Upper lobe of right lung (tissue), 1 donor: Measurements from ENCODE around the gene CEP250. TPM values are rescaled to one million over a fixed set of nuclear protein-coding genes. Genes with fewer than 3 reads are reported as not detected.
"Not testable (repeated sequence)": the region's sequence is repeated elsewhere in the genome, so short reads cannot be mapped to it uniquely, and the experiment has no call there.

ENCODE experiments used
- ATAC-seq: fragments of 200-7000 bp; cut with Tn5 transposase; one replicate; pipeline ENCODE4 v1.9.1; 2020; ENCODE audit warnings: mild to moderate bottlenecking, moderate library complexity
- DNase-seq: peaks from one replicate; pipeline ENCODE4 v3.0.0-alpha.2; 2020
- H3K27ac ChIP-seq: fragments of 200-600 bp; one replicate; pipeline ENCODE4 v1.8.0; 2022
- H3K27me3 ChIP-seq: fragments of 200-600 bp; one replicate; pipeline ENCODE4 v1.8.0; 2022; ENCODE audit warnings: mild to moderate bottlenecking
- H3K36me3 ChIP-seq: fragments of 200-600 bp; one replicate; pipeline ENCODE4 v1.8.0; 2022
- H3K4me1 ChIP-seq: fragments of 200-600 bp; one replicate; pipeline ENCODE4 v1.8.0; 2022
- H3K4me3 ChIP-seq: fragments of 200-600 bp; one replicate; pipeline ENCODE4 v1.8.0; 2022; ENCODE audit warnings: mild to moderate bottlenecking
- H3K9me3 ChIP-seq: fragments of 200-600 bp; one replicate; pipeline ENCODE4 v1.8.0; 2022
- intact Hi-C: fragments of 100-400 bp; cut with DNase I; formaldehyde crosslinking; loops from one replicate; pipeline ENCODE4 v1.11.0; 2022
- total RNA-seq: library from RNA; stranded (reverse); fragmentation: NEBNext Ultra II Directional; extraction: Animal tissue kit (Norgen Biotek cat#: 25700); gene quantifications from one replicate; pipeline ENCODE4 v1.2.1, GENCODE V29; 2021
- TF ChIP-seq, protein P1 (sequence below): fragments of 200-600 bp; IDR thresholded peaks from one replicate; pipeline ENCODE4 v1.8.0; 2022; ENCODE audit warnings: antibody characterized with exemption
- donor health status: DM: no; HTN: yes; CAD: no; lungs with severe emphysema.

Gene CEP250
- total RNA-seq, 1 donor from 2014 or later = 21.7 TPM

DNA sequence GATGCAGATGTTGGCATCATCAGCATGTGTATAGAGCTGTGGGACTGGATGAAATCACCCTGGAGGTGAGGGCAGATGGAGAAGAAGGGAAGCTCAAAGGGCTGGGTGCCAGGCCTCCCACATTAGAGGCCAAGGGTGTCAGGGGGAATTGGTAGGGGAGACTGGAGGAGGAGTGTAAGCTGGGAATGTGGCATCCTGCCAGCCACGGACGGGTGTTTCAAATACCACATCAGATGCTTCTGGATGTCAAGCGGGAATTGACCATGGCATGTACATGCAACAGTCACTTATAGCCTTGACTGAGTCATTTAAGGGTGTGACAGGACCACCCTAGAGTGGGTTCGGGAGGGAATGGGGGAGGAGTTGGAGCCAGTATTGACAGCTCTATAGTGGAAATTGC lies 96.1 kb downstream of the CEP250 start:
- Histone ChIP-seq H3K4me1 (no peaks in the 10 kb centered on the region), H3K4me3 (no peak overlapping the region), H3K9me3 (no peaks in the 10 kb centered on the region), H3K36me3 (peaks cover 84% of the 10 kb centered on the region), H3K27me3 (no peaks in the 10 kb centered on the region), H3K27ac (no peak overlapping the region)
- TF ChIP-seq, protein P1, sequence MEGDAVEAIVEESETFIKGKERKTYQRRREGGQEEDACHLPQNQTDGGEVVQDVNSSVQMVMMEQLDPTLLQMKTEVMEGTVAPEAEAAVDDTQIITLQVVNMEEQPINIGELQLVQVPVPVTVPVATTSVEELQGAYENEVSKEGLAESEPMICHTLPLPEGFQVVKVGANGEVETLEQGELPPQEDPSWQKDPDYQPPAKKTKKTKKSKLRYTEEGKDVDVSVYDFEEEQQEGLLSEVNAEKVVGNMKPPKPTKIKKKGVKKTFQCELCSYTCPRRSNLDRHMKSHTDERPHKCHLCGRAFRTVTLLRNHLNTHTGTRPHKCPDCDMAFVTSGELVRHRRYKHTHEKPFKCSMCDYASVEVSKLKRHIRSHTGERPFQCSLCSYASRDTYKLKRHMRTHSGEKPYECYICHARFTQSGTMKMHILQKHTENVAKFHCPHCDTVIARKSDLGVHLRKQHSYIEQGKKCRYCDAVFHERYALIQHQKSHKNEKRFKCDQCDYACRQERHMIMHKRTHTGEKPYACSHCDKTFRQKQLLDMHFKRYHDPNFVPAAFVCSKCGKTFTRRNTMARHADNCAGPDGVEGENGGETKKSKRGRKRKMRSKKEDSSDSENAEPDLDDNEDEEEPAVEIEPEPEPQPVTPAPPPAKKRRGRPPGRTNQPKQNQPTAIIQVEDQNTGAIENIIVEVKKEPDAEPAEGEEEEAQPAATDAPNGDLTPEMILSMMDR = no peak
- DNase-seq (no peak), ATAC-seq (no peak)
- intact Hi-C loops = no loop called here

DNA sequence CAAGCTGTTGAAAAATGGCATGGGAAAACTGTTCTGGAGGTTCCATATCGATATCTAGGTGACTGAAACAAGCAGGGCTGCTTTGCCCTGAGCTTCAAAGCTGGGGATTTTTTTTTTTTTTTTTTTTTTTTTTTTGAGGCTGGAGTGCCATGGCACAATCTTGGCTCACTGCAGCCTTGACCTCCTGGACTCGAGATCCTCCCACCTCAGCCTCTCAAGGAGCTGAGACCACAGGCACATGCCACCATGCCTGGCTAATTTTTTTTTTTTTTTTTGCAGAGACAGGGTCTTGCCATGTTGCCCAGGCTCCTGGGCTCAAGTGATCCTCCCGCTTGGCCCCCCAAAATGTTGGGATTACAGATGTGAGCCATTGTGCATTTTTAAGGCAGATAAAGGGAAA lies 97.5 kb downstream of the CEP250 start:
- Histone ChIP-seq H3K9me3 (no peaks in the 10 kb centered on the region), H3K27me3 (no peaks in the 10 kb centered on the region), H3K4me1 (no peaks in the 10 kb centered on the region), H3K4me3 (no peak overlapping the region), H3K27ac (no peak overlapping the region), H3K36me3 (peaks cover 88% of the 10 kb centered on the region)
- no peak for ATAC-seq
- TF ChIP-seq, protein P1 = no peak
- no peak for DNase-seq
- intact Hi-C loops = no loop called here

- H3K27me3 ChIP-seq, intact Hi-C loops, ATAC-seq, H3K27ac ChIP-seq, H3K4me1 ChIP-seq, H3K9me3 ChIP-seq, H3K4me3 ChIP-seq, DNase-seq: not testable (repeated sequence)
- H3K36me3 ChIP-seq = peaks cover 63% of the 10 kb centered on the region
These were observed 100.1 kb downstream of the CEP250 start for GRCh38 chr20:35555461-35555860.

- ATAC-seq = no peak
- H3K4me3 ChIP-seq = no peak overlapping the region
- TF ChIP-seq, protein P1 = no peak
- no peaks in the 10 kb centered on the region for H3K27me3 ChIP-seq
- no peaks in the 10 kb centered on the region for H3K9me3 ChIP-seq
- H3K4me1 ChIP-seq = no peaks in the 10 kb centered on the region
- DNase-seq = peak; percentile 40
- intact Hi-C loops = no loop called here
- H3K27ac ChIP-seq = no peak overlapping the region
- H3K36me3 ChIP-seq = peaks cover 57% of the 10 kb centered on the region
These were observed 100.7 kb downstream of the CEP250 start for GRCh38 chr20:35555951-35556645.

- H3K4me3 ChIP-seq = no peak overlapping the region
- H3K9me3 ChIP-seq = no peaks in the 10 kb centered on the region
- peaks cover 49% of the 10 kb centered on the region for H3K36me3 ChIP-seq
- intact Hi-C loops = no loop called here
- no peaks in the 10 kb centered on the region for H3K27me3 ChIP-seq
- TF ChIP-seq, protein P1 = no peak
- H3K27ac ChIP-seq = no peak overlapping the region
- no peaks in the 10 kb centered on the region for H3K4me1 ChIP-seq
- ATAC-seq = no peak
- DNase-seq = peak; percentile 43
These were observed 101.5 kb downstream of the CEP250 start for GRCh38 chr20:35556871-35557270.

GRCh38 chr20:35558451-35558850 lies 103.1 kb downstream of the CEP250 start:
- intact Hi-C loops = no loop called here
- no peak overlapping the region for H3K4me3 ChIP-seq
- H3K36me3 ChIP-seq = peaks cover 41% of the 10 kb centered on the region

More at GRCh38 chr20:35558451-35558850, 103.1 kb downstream of the CEP250 start:
- DNase-seq (peak; percentile 33), ATAC-seq (no peak)
- no peaks in the 10 kb centered on the region for H3K9me3 ChIP-seq
- H3K27me3 ChIP-seq = no peaks in the 10 kb centered on the region
- no peaks in the 10 kb centered on the region for H3K4me1 ChIP-seq
- H3K27ac ChIP-seq = no peak overlapping the region
- TF ChIP-seq, protein P1 = no peak
